A673 (cell line): ENCODE data around the gene BACH1. TPM values are rescaled to one million over a fixed set of nuclear protein-coding genes. Genes with fewer than 3 reads are reported as not detected.

ENCODE experiments used
- BruUV-seq: library from RNA; stranded (reverse); fragments of 400-500 nt; replicated peaks from 2 replicates; lab custom pipeline; 2021; lab: Mats Ljungman, UMichigan
- CTCF ChIA-PET: fragments of 300-600 bp; sonication (Branson Sonifier 250); formaldehyde crosslinking; loops from one replicate; lab custom pipeline; 2022; ENCODE audit warnings: antibody characterized with exemption; lab: Charles Lee
- POLR2A ChIA-PET: fragments of 300-600 bp; sonication (Branson Sonifier 250); formaldehyde crosslinking; loops from one replicate; lab custom pipeline; 2022; ENCODE audit warnings: antibody characterized with exemption; ENCODE audit not compliant: low non-redundant PET; lab: Charles Lee
- DNase-seq: peaks from one replicate; pipeline ENCODE4 v3.0.0-alpha.2; 2015; ENCODE audit warnings: low spot score
- H3K27ac ChIP-seq: fragments of 200-600 bp; sonication (generic); 2 replicates; pipeline ENCODE4 v1.5.1; 2016; ENCODE audit warnings: mixed run types, low read depth, mild to moderate bottlenecking, mixed read lengths, antibody characterized with exemption, low read length; ENCODE audit not compliant: poor library complexity, severe bottlenecking
- H3K27me3 ChIP-seq: fragments of 200-600 bp; sonication (generic); replicated peaks from 2 replicates; pipeline ENCODE4 v1.6.1; 2017; ENCODE audit warnings: mixed run types, low read depth, mild to moderate bottlenecking, mixed read lengths, antibody characterized with exemption, low read length; ENCODE audit not compliant: insufficient read depth, poor library complexity
- H3K36me3 ChIP-seq: fragments of 200-600 bp; sonication (generic); 2 replicates; pipeline ENCODE4 v1.6.1; 2016; ENCODE audit warnings: mixed run types, mild to moderate bottlenecking, mixed read lengths, antibody characterized with exemption, low read length; ENCODE audit not compliant: insufficient read depth, poor library complexity, severe bottlenecking
- H3K4me1 ChIP-seq: fragments of 200-600 bp; sonication (generic); 2 replicates; pipeline ENCODE4 v1.6.1; 2017; ENCODE audit warnings: mixed run types, mild to moderate bottlenecking, mixed read lengths, antibody characterized with exemption, low read length; ENCODE audit not compliant: insufficient read depth, poor library complexity, severe bottlenecking
- H3K4me3 ChIP-seq: fragments of 200-600 bp; sonication (generic); 2 replicates; pipeline ENCODE4 v1.5.1; 2016; ENCODE audit warnings: low read depth, mixed run types, mild to moderate bottlenecking, mixed read lengths, low read length; ENCODE audit not compliant: poor library complexity, severe bottlenecking
- H3K9me3 ChIP-seq: fragments of 200-600 bp; sonication (generic); 2 replicates; pipeline ENCODE4 v1.6.1; 2016; ENCODE audit warnings: mixed run types, low read depth, mild to moderate bottlenecking, mixed read lengths, antibody characterized with exemption, low read length; ENCODE audit not compliant: poor library complexity, severe bottlenecking
- CTCF ChIP-seq: fragments of 300-800, 200-600 bp; sonication (generic); conservative IDR thresholded peaks from 2 replicates; pipeline ENCODE4 v1.5.1; 2017; ENCODE audit warnings: low read depth, mild to moderate bottlenecking, antibody characterized with exemption, low read length, moderate library complexity, mixed read lengths
- EZH2 ChIP-seq: fragments of 200-600 bp; sonication (generic); IDR thresholded peaks from 2 replicates; pipeline ENCODE4 v1.6.1; 2017; ENCODE audit warnings: borderline replicate concordance, low read depth, mild to moderate bottlenecking, mixed read lengths, antibody characterized with exemption, low read length; ENCODE audit not compliant: poor library complexity, severe bottlenecking
- intact Hi-C: fragments of 100-400 bp; cut with micrococcal nuclease; formaldehyde crosslinking; loops from one replicate; pipeline ENCODE4 v1.10.0; 2022; ENCODE audit not compliant: unreplicated experiment
- total RNA-seq: library from RNA; stranded (reverse); gene quantifications from 2 replicates; pipeline ENCODE4 v1.2.3, GENCODE V29; 2021

The BACH1 gene
- total RNA-seq, 1 experiment from 2014 or later, result 103 TPM

- Histone ChIP-seq H3K27me3 (no peaks in the 10 kb centered on the region), H3K4me3 (no peak overlapping the region), H3K27ac (no peak overlapping the region), H3K4me1 (peaks cover 18% of the 10 kb centered on the region), H3K9me3 (no peaks in the 10 kb centered on the region), H3K36me3 (peaks cover 9% of the 10 kb centered on the region)
- ChIA-PET POLR2A (no interaction called here), CTCF (no interaction called here)
- intact Hi-C loops, result no loop called here
- TF ChIP-seq CTCF, result no peak
- no peak for TF ChIP-seq EZH2
- no TSS peak for BruUV-seq
- DNase-seq, result no peak
Measured at GRCh38 chr21:29315131-29315749, 16.5 kb downstream of the BACH1 start.

GRCh38 chr21:29316029-29316742 is 17.5 kb downstream of the BACH1 start:
- Histone ChIP-seq H3K36me3 (peaks cover 13% of the 10 kb centered on the region), H3K4me3 (no peak overlapping the region), H3K4me1 (peaks cover 18% of the 10 kb centered on the region), H3K27me3 (no peaks in the 10 kb centered on the region), H3K27ac (no peak overlapping the region), H3K9me3 (no peaks in the 10 kb centered on the region)
- DNase-seq, result no peak
- ChIA-PET POLR2A (no interaction called here), CTCF (no interaction called here)
- intact Hi-C loops, result no loop called here
- no TSS peak for BruUV-seq
- TF ChIP-seq CTCF (no peak), EZH2 (no peak)

GRCh38 chr21:29316806-29317205 is 18.1 kb downstream of the BACH1 start:
- Histone ChIP-seq H3K4me3 (no peak overlapping the region), H3K4me1 (peaks cover 18% of the 10 kb centered on the region), H3K36me3 (peaks cover 19% of the 10 kb centered on the region), H3K27ac (no peak overlapping the region), H3K9me3 (no peaks in the 10 kb centered on the region), H3K27me3 (no peaks in the 10 kb centered on the region)
- ChIA-PET POLR2A (no interaction called here), CTCF (no interaction called here)
- TF ChIP-seq EZH2, result no peak
- TF ChIP-seq CTCF, result no peak
- intact Hi-C loops, result no loop called here
- BruUV-seq, result no TSS peak
- DNase-seq, result no peak
